Measurements from ENCODE around the gene SAMHD1.

The SAMHD1 gene

GRCh38 chr20:36866164-36866563 is 85.3 kb downstream of the SAMHD1 start:
- no peak for TF ChIP-seq CTCF (IDR thresholded peaks at IDR 0.05; ENCODE audit: borderline replicate concordance, control extremely low read depth, extremely low read depth, insufficient read depth, missing control alignments)
- in situ Hi-C loops (cut with MboI; ENCODE audit: low sequenced_read_pairs, unreplicated experiment) = no loop called here
- DNase-seq (ENCODE audit: low spot score) = no peak

- no peak for TF ChIP-seq CTCF (IDR thresholded peaks at IDR 0.05; ENCODE audit: borderline replicate concordance, control extremely low read depth, extremely low read depth, insufficient read depth, missing control alignments)
- in situ Hi-C loops (cut with MboI; ENCODE audit: low sequenced_read_pairs, unreplicated experiment) = no loop called here
- DNase-seq (ENCODE audit: low spot score) = no peak
Measured at GRCh38 chr20:36865861-36866149, 85.7 kb downstream of the SAMHD1 start.

- in situ Hi-C loops (cut with MboI; ENCODE audit: low sequenced_read_pairs, unreplicated experiment) = no loop called here
- TF ChIP-seq CTCF (IDR thresholded peaks at IDR 0.05; ENCODE audit: borderline replicate concordance, control extremely low read depth, extremely low read depth, insufficient read depth, missing control alignments) = no peak
- DNase-seq (ENCODE audit: low spot score) = no peak
Measured at GRCh38 chr20:36865076-36865860, 86.2 kb downstream of the SAMHD1 start.

GRCh38 chr20:36862857-36863668 is 88.4 kb downstream of the SAMHD1 start:
- TF ChIP-seq CTCF (IDR thresholded peaks at IDR 0.05; ENCODE audit: borderline replicate concordance, control extremely low read depth, extremely low read depth, insufficient read depth, missing control alignments) = no peak
- in situ Hi-C loops (cut with MboI; ENCODE audit: low sequenced_read_pairs, unreplicated experiment) = no loop called here
- no peak for DNase-seq (ENCODE audit: low spot score)

- no peak for DNase-seq (ENCODE audit: low spot score)
- in situ Hi-C loops (cut with MboI; ENCODE audit: low sequenced_read_pairs, unreplicated experiment) = no loop called here
- no peak for TF ChIP-seq CTCF (IDR thresholded peaks at IDR 0.05; ENCODE audit: borderline replicate concordance, control extremely low read depth, extremely low read depth, insufficient read depth, missing control alignments)
Measured at GRCh38 chr20:36861875-36862801, 89.4 kb downstream of the SAMHD1 start.

DNA sequence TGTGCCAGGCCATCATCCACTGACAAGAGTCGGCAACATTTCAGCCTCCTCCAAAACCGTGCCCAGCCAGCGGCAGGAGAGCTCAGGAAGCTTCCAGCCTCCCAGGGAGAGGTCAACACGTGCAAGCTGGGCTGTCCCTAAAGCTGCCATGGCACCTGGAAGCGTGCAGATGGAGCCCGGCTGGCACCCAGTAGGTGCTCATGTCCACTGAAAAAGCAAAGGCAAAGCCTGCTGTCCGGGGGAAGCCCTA is 90.0 kb downstream of the SAMHD1 start:
- TF ChIP-seq CTCF (IDR thresholded peaks at IDR 0.05; ENCODE audit: borderline replicate concordance, control extremely low read depth, extremely low read depth, insufficient read depth, missing control alignments) = no peak
- in situ Hi-C loops (cut with MboI; ENCODE audit: low sequenced_read_pairs, unreplicated experiment) = no loop called here
- no peak for DNase-seq (ENCODE audit: low spot score)

Data from GM13976 (cell line).